H9 (cell line): ENCODE measurements around the gene MBTD1. TPM values are rescaled to one million over a fixed set of nuclear protein-coding genes. Genes with fewer than 3 reads are reported as not detected.

Experiments
- DNase-seq: peaks from one replicate; pipeline ENCODE4 v3.0.0-alpha.2; 2017
- H2AFZ ChIP-seq: one replicate; pipeline ENCODE4 v1.6.1; 2013; ENCODE audit warnings: mild to moderate bottlenecking, low read length, control low read depth, moderate library complexity
- H2AK5ac ChIP-seq: 2 replicates; pipeline ENCODE4 v1.6.1; 2013; ENCODE audit warnings: low read length, control low read depth, mixed read lengths; ENCODE audit not compliant: insufficient read length
- H2BK120ac ChIP-seq: one replicate; pipeline ENCODE4 v1.6.1; 2013; ENCODE audit warnings: low read depth, mild to moderate bottlenecking, low read length, control low read depth, inconsistent platforms; ENCODE audit not compliant: poor library complexity, severe bottlenecking
- H2BK12ac ChIP-seq: 2 replicates; pipeline ENCODE4 v1.6.1; 2013; ENCODE audit warnings: low read length, control low read depth, mixed read lengths, low read depth; ENCODE audit not compliant: insufficient read length
- H2BK15ac ChIP-seq: 2 replicates; pipeline ENCODE4 v1.6.1; 2013; ENCODE audit warnings: low read depth, low read length, control low read depth
- H2BK20ac ChIP-seq: one replicate; pipeline ENCODE4 v1.6.1; 2013; ENCODE audit warnings: low read depth, mild to moderate bottlenecking, low read length, control low read depth, inconsistent platforms; ENCODE audit not compliant: poor library complexity, severe bottlenecking
- H2BK5ac ChIP-seq: 2 replicates; pipeline ENCODE4 v1.6.1; 2013; ENCODE audit warnings: low read length, control low read depth, mixed read lengths; ENCODE audit not compliant: insufficient read length
- H3K14ac ChIP-seq: 2 replicates; pipeline ENCODE4 v1.6.1; 2013; ENCODE audit warnings: low read length, control low read depth; ENCODE audit not compliant: insufficient read depth
- H3K18ac ChIP-seq: 2 replicates; pipeline ENCODE4 v1.6.1; 2013; ENCODE audit warnings: low read depth, mild to moderate bottlenecking, mixed read lengths, low read length, control low read depth; ENCODE audit not compliant: insufficient read length
- H3K23ac ChIP-seq: 2 replicates; pipeline ENCODE4 v1.6.1; 2013; ENCODE audit warnings: low read length, control low read depth, mixed read lengths, low read depth; ENCODE audit not compliant: insufficient read length
- H3K23me2 ChIP-seq: 2 replicates; pipeline ENCODE4 v1.6.1; 2013; ENCODE audit warnings: low read depth, mild to moderate bottlenecking, mixed read lengths, low read length, control low read depth; ENCODE audit not compliant: insufficient read length, poor library complexity, severe bottlenecking
- H3K27ac ChIP-seq: 2 replicates; pipeline ENCODE4 v1.5.1; 2013; ENCODE audit warnings: low read length, control low read depth, mixed read lengths, low read depth; ENCODE audit not compliant: insufficient read length
- H3K27me3 ChIP-seq: 2 replicates; pipeline ENCODE4 v1.6.1; 2013; ENCODE audit warnings: low read length, control low read depth, inconsistent platforms; ENCODE audit not compliant: insufficient read depth
- H3K4ac ChIP-seq: 2 replicates; pipeline ENCODE4 v1.6.1; 2013; ENCODE audit warnings: low read depth, mild to moderate bottlenecking, control low read depth, inconsistent platforms, low read length, moderate library complexity
- H3K4me1 ChIP-seq: 2 replicates; pipeline ENCODE4 v1.6.1; 2013; ENCODE audit warnings: low read length, control low read depth, inconsistent platforms; ENCODE audit not compliant: insufficient read depth
- H3K4me2 ChIP-seq: 2 replicates; pipeline ENCODE4 v1.6.1; 2013; ENCODE audit warnings: low read length, control low read depth, mixed read lengths; ENCODE audit not compliant: insufficient read length, insufficient read depth
- H3K56ac ChIP-seq: 2 replicates; pipeline ENCODE4 v1.6.1; 2013; ENCODE audit warnings: low read depth, mild to moderate bottlenecking, mixed read lengths, low read length, control low read depth; ENCODE audit not compliant: insufficient read length
- H3K79me1 ChIP-seq: 2 replicates; pipeline ENCODE4 v1.6.1; 2013; ENCODE audit warnings: low read depth, mild to moderate bottlenecking, moderate library complexity, low read length, control low read depth, inconsistent platforms; ENCODE audit not compliant: insufficient read depth, poor library complexity, severe bottlenecking
- H3K79me2 ChIP-seq: 2 replicates; pipeline ENCODE4 v1.6.1; 2013; ENCODE audit warnings: low read length, control low read depth, inconsistent platforms; ENCODE audit not compliant: insufficient read depth
- H3K9ac ChIP-seq: 2 replicates; pipeline ENCODE4 v1.6.1; 2013; ENCODE audit warnings: low read length, control low read depth, mixed read lengths; ENCODE audit not compliant: insufficient read length; ENCODE audit errors: extremely low read depth
- H3K9me3 ChIP-seq: one replicate; pipeline ENCODE4 v1.6.1; 2013; ENCODE audit warnings: low read depth, low read length, inconsistent platforms; ENCODE audit not compliant: control insufficient read depth
- H3T11ph ChIP-seq: one replicate; pipeline ENCODE4 v1.6.1; 2013; ENCODE audit warnings: mild to moderate bottlenecking, low read length, control low read depth, inconsistent platforms
- H4K20me1 ChIP-seq: one replicate; pipeline ENCODE4 v1.6.1; 2013; ENCODE audit not compliant: control insufficient read depth, insufficient read length, insufficient read depth
- H4K5ac ChIP-seq: 2 replicates; pipeline ENCODE4 v1.6.1; 2013; ENCODE audit warnings: low read depth, mild to moderate bottlenecking, mixed read lengths, low read length, control low read depth; ENCODE audit not compliant: insufficient read length
- H4K8ac ChIP-seq: replicated peaks from 2 replicates; pipeline ENCODE4 v1.6.1; 2013; ENCODE audit warnings: low read length, control low read depth, mixed read lengths, low read depth; ENCODE audit not compliant: insufficient read length
- H4K91ac ChIP-seq: 2 replicates; pipeline ENCODE4 v1.6.1; 2013; ENCODE audit warnings: low read depth, mild to moderate bottlenecking, moderate library complexity, mixed read lengths, low read length, control low read depth; ENCODE audit not compliant: insufficient read length
- H3K27ac Mint-ChIP-seq, 3 experiments: 2 replicates in 2 of 3; 3 replicates in 1 of 3; pipeline ENCODE4 v1.8.0; 2020 to 2021; ENCODE audit warnings: mixed read lengths in 3 of 3, mild to moderate bottlenecking in 1 of 3, moderate library complexity in 1 of 3
- H3K27me3 Mint-ChIP-seq: 2 replicates; pipeline ENCODE4 v1.8.0; 2021; ENCODE audit warnings: low read depth, mild to moderate bottlenecking, moderate library complexity, mixed read lengths
- H3K36me3 Mint-ChIP-seq, 3 experiments: 2 replicates in 2 of 3; 3 replicates in 1 of 3; pipeline ENCODE4 v1.8.0; 2020 to 2021; ENCODE audit warnings: low read depth in 3 of 3, mixed read lengths in 3 of 3; ENCODE audit not compliant: insufficient read depth in 1 of 3
- H3K4me1 Mint-ChIP-seq, 2 experiments: 2 replicates each; pipeline ENCODE4 v1.8.0; 2020; ENCODE audit warnings: mixed read lengths in 2 of 2
- H3K4me3 Mint-ChIP-seq, 2 experiments: 2 replicates in 1 of 2; 3 replicates in 1 of 2; pipeline ENCODE4 v1.8.0; 2020 to 2021; ENCODE audit warnings: mild to moderate bottlenecking in 2 of 2, mixed read lengths in 2 of 2, moderate library complexity in 1 of 2
- H3K9me3 Mint-ChIP-seq, 2 experiments: 2 replicates in 1 of 2; 3 replicates in 1 of 2; pipeline ENCODE4 v1.8.0; 2020; ENCODE audit warnings: mild to moderate bottlenecking in 2 of 2, mixed read lengths in 2 of 2, moderate library complexity in 1 of 2
- CTCF ChIP-seq: fragments of 200-600 bp; sonication (generic); conservative IDR thresholded peaks from 3 replicates; pipeline ENCODE4 v1.8.0; 2021; ENCODE audit warnings: antibody characterized with exemption, mild to moderate bottlenecking
- WGBS: extraction: QIAGEN DNeasy Blood & Tissue Kit; methylation state at CpG from one replicate; pipeline ENCODE4 v1.1.7; 2013; ENCODE audit warnings: missing lambda C conversion rate, low lambda C conversion rate, mixed read lengths; ENCODE audit not compliant: insufficient read length; ENCODE audit errors: extremely low coverage; 5-methylcytosine and 5-hydroxymethylcytosine counted together
- total RNA-seq: library from RNA; stranded (reverse); gene quantifications from 2 replicates; pipeline ENCODE4 v1.2.1, GENCODE V29; 2021

Gene MBTD1
- total RNA-seq, 1 experiment from 2014 or later = 49.6 TPM

GRCh38 chr17:51263006-51263405 lies 3.2 kb upstream of the MBTD1 start:
- Histone ChIP-seq H3K9ac (no peak overlapping the region), H3K18ac (no peak overlapping the region), H3K14ac (no peak overlapping the region), H3K23ac (no peak overlapping the region), H2AFZ (no peak overlapping the region), H3K4me2 (no peak overlapping the region), H3K4me1 (peaks cover 4% of the 10 kb centered on the region; the same call in 1 of the 2 replicates), H2BK15ac (no peak overlapping the region), H3K79me2 (peaks cover 32% of the 10 kb centered on the region; the same call in 1 of the 2 replicates), H3K4ac (no peak overlapping the region), H3K79me1 (peaks cover 2% of the 10 kb centered on the region), H3K27ac (no peak overlapping the region), H2AK5ac (no peak overlapping the region), H3K23me2 (peaks cover 13% of the 10 kb centered on the region), H2BK12ac (no peak overlapping the region), H3K27me3 (no peaks in the 10 kb centered on the region), H4K5ac (no peak overlapping the region), H4K91ac (no peak overlapping the region), H3K9me3 (no peaks in the 10 kb centered on the region), H2BK120ac (no peak overlapping the region), H2BK5ac (no peak overlapping the region), H4K20me1 (no peaks in the 10 kb centered on the region), H3K56ac (no peak overlapping the region), H2BK20ac (no peak overlapping the region), H4K8ac (no peak overlapping the region), H3T11ph (no peak overlapping the region)
- Mint-ChIP-seq H3K4me3 (peak overlapping the region; percentile 15 to 40; a peak in 3 of 5 replicates), H3K9me3 (no peaks in the 10 kb centered on the region), H3K4me1 (peaks cover 24 to 26% of the 10 kb centered on the region in 2 experiments), H3K36me3 (peaks cover 26 to 72% (median 59%) of the 10 kb centered on the region in 3 experiments), H3K27me3 (peaks cover 1% of the 10 kb centered on the region; the same call in 1 of the 2 replicates), H3K27ac (peak overlapping the region in 2 of 3 experiments; percentile 15 to 17; a peak in 3 of 7 replicates)
- no peak for DNase-seq
- WGBS = no CpG with 5 or more reads among the region's 3 CpGs
- TF ChIP-seq CTCF = no peak
